ENCODE results near the gene ALPK3.

DNA sequence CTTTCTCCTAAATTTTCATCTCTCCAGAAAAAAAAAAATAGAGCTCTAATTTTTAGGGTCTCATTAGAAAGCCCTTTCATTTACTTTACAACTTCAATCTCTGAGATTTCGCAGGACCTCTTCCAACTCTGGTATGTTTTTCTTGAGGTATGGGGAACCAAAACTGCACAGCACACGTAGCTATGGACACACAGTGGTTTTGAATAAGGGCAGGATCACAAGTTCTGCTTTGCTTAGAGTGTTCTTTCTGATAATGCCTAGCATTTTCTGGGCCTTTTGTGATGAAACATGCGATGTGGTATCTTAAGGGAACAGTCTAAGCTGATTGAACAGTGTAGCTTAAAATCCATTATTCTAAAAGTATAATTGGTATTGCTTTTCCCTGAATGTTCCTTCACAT, 43.4 kb upstream of the ALPK3 start:
- TF ChIP-seq, protein P1, sequence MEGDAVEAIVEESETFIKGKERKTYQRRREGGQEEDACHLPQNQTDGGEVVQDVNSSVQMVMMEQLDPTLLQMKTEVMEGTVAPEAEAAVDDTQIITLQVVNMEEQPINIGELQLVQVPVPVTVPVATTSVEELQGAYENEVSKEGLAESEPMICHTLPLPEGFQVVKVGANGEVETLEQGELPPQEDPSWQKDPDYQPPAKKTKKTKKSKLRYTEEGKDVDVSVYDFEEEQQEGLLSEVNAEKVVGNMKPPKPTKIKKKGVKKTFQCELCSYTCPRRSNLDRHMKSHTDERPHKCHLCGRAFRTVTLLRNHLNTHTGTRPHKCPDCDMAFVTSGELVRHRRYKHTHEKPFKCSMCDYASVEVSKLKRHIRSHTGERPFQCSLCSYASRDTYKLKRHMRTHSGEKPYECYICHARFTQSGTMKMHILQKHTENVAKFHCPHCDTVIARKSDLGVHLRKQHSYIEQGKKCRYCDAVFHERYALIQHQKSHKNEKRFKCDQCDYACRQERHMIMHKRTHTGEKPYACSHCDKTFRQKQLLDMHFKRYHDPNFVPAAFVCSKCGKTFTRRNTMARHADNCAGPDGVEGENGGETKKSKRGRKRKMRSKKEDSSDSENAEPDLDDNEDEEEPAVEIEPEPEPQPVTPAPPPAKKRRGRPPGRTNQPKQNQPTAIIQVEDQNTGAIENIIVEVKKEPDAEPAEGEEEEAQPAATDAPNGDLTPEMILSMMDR (IDR thresholded peaks at IDR 0.05), result no peak
- no peak for TF ChIP-seq POLR2A (IDR thresholded peaks at IDR 0.05)
